H9 (cell line): ENCODE measurements around the gene STKLD1. TPM values are rescaled to one million over a fixed set of nuclear protein-coding genes. Genes with fewer than 3 reads are reported as not detected.

Experiments used
- DNase-seq: peaks from one replicate; pipeline ENCODE4 v3.0.0-alpha.2; 2017
- H2AFZ ChIP-seq: one replicate; pipeline ENCODE4 v1.6.1; 2013; ENCODE audit warnings: mild to moderate bottlenecking, low read length, control low read depth, moderate library complexity
- H2AK5ac ChIP-seq: 2 replicates; pipeline ENCODE4 v1.6.1; 2013; ENCODE audit warnings: low read length, control low read depth, mixed read lengths; ENCODE audit not compliant: insufficient read length
- H2BK120ac ChIP-seq: one replicate; pipeline ENCODE4 v1.6.1; 2013; ENCODE audit warnings: low read depth, mild to moderate bottlenecking, low read length, control low read depth, inconsistent platforms; ENCODE audit not compliant: poor library complexity, severe bottlenecking
- H2BK12ac ChIP-seq: 2 replicates; pipeline ENCODE4 v1.6.1; 2013; ENCODE audit warnings: low read length, control low read depth, mixed read lengths, low read depth; ENCODE audit not compliant: insufficient read length
- H2BK15ac ChIP-seq: 2 replicates; pipeline ENCODE4 v1.6.1; 2013; ENCODE audit warnings: low read depth, low read length, control low read depth
- H2BK20ac ChIP-seq: one replicate; pipeline ENCODE4 v1.6.1; 2013; ENCODE audit warnings: low read depth, mild to moderate bottlenecking, low read length, control low read depth, inconsistent platforms; ENCODE audit not compliant: poor library complexity, severe bottlenecking
- H2BK5ac ChIP-seq: 2 replicates; pipeline ENCODE4 v1.6.1; 2013; ENCODE audit warnings: low read length, control low read depth, mixed read lengths; ENCODE audit not compliant: insufficient read length
- H3K14ac ChIP-seq: 2 replicates; pipeline ENCODE4 v1.6.1; 2013; ENCODE audit warnings: low read length, control low read depth; ENCODE audit not compliant: insufficient read depth
- H3K18ac ChIP-seq: 2 replicates; pipeline ENCODE4 v1.6.1; 2013; ENCODE audit warnings: low read depth, mild to moderate bottlenecking, mixed read lengths, low read length, control low read depth; ENCODE audit not compliant: insufficient read length
- H3K23ac ChIP-seq: 2 replicates; pipeline ENCODE4 v1.6.1; 2013; ENCODE audit warnings: low read length, control low read depth, mixed read lengths, low read depth; ENCODE audit not compliant: insufficient read length
- H3K23me2 ChIP-seq: 2 replicates; pipeline ENCODE4 v1.6.1; 2013; ENCODE audit warnings: low read depth, mild to moderate bottlenecking, mixed read lengths, low read length, control low read depth; ENCODE audit not compliant: insufficient read length, poor library complexity, severe bottlenecking
- H3K27ac ChIP-seq: 2 replicates; pipeline ENCODE4 v1.5.1; 2013; ENCODE audit warnings: low read length, control low read depth, mixed read lengths, low read depth; ENCODE audit not compliant: insufficient read length
- H3K27me3 ChIP-seq: 2 replicates; pipeline ENCODE4 v1.6.1; 2013; ENCODE audit warnings: low read length, control low read depth, inconsistent platforms; ENCODE audit not compliant: insufficient read depth
- H3K4ac ChIP-seq: 2 replicates; pipeline ENCODE4 v1.6.1; 2013; ENCODE audit warnings: low read depth, mild to moderate bottlenecking, control low read depth, inconsistent platforms, low read length, moderate library complexity
- H3K4me1 ChIP-seq: 2 replicates; pipeline ENCODE4 v1.6.1; 2013; ENCODE audit warnings: low read length, control low read depth, inconsistent platforms; ENCODE audit not compliant: insufficient read depth
- H3K4me2 ChIP-seq: 2 replicates; pipeline ENCODE4 v1.6.1; 2013; ENCODE audit warnings: low read length, control low read depth, mixed read lengths; ENCODE audit not compliant: insufficient read length, insufficient read depth
- H3K56ac ChIP-seq: 2 replicates; pipeline ENCODE4 v1.6.1; 2013; ENCODE audit warnings: low read depth, mild to moderate bottlenecking, mixed read lengths, low read length, control low read depth; ENCODE audit not compliant: insufficient read length
- H3K79me1 ChIP-seq: 2 replicates; pipeline ENCODE4 v1.6.1; 2013; ENCODE audit warnings: low read depth, mild to moderate bottlenecking, moderate library complexity, low read length, control low read depth, inconsistent platforms; ENCODE audit not compliant: insufficient read depth, poor library complexity, severe bottlenecking
- H3K79me2 ChIP-seq: 2 replicates; pipeline ENCODE4 v1.6.1; 2013; ENCODE audit warnings: low read length, control low read depth, inconsistent platforms; ENCODE audit not compliant: insufficient read depth
- H3K9ac ChIP-seq: 2 replicates; pipeline ENCODE4 v1.6.1; 2013; ENCODE audit warnings: low read length, control low read depth, mixed read lengths; ENCODE audit not compliant: insufficient read length; ENCODE audit errors: extremely low read depth
- H3K9me3 ChIP-seq: one replicate; pipeline ENCODE4 v1.6.1; 2013; ENCODE audit warnings: low read depth, low read length, inconsistent platforms; ENCODE audit not compliant: control insufficient read depth
- H3T11ph ChIP-seq: one replicate; pipeline ENCODE4 v1.6.1; 2013; ENCODE audit warnings: mild to moderate bottlenecking, low read length, control low read depth, inconsistent platforms
- H4K20me1 ChIP-seq: one replicate; pipeline ENCODE4 v1.6.1; 2013; ENCODE audit not compliant: control insufficient read depth, insufficient read length, insufficient read depth
- H4K5ac ChIP-seq: 2 replicates; pipeline ENCODE4 v1.6.1; 2013; ENCODE audit warnings: low read depth, mild to moderate bottlenecking, mixed read lengths, low read length, control low read depth; ENCODE audit not compliant: insufficient read length
- H4K8ac ChIP-seq: replicated peaks from 2 replicates; pipeline ENCODE4 v1.6.1; 2013; ENCODE audit warnings: low read length, control low read depth, mixed read lengths, low read depth; ENCODE audit not compliant: insufficient read length
- H4K91ac ChIP-seq: 2 replicates; pipeline ENCODE4 v1.6.1; 2013; ENCODE audit warnings: low read depth, mild to moderate bottlenecking, moderate library complexity, mixed read lengths, low read length, control low read depth; ENCODE audit not compliant: insufficient read length
- H3K27ac Mint-ChIP-seq, 3 experiments: 2 replicates in 2 of 3; 3 replicates in 1 of 3; pipeline ENCODE4 v1.8.0; 2020 to 2021; ENCODE audit warnings: mixed read lengths in 3 of 3, mild to moderate bottlenecking in 1 of 3, moderate library complexity in 1 of 3
- H3K27me3 Mint-ChIP-seq: 2 replicates; pipeline ENCODE4 v1.8.0; 2021; ENCODE audit warnings: low read depth, mild to moderate bottlenecking, moderate library complexity, mixed read lengths
- H3K36me3 Mint-ChIP-seq, 3 experiments: 2 replicates in 2 of 3; 3 replicates in 1 of 3; pipeline ENCODE4 v1.8.0; 2020 to 2021; ENCODE audit warnings: low read depth in 3 of 3, mixed read lengths in 3 of 3; ENCODE audit not compliant: insufficient read depth in 1 of 3
- H3K4me1 Mint-ChIP-seq, 2 experiments: 2 replicates each; pipeline ENCODE4 v1.8.0; 2020; ENCODE audit warnings: mixed read lengths in 2 of 2
- H3K4me3 Mint-ChIP-seq, 2 experiments: 2 replicates in 1 of 2; 3 replicates in 1 of 2; pipeline ENCODE4 v1.8.0; 2020 to 2021; ENCODE audit warnings: mild to moderate bottlenecking in 2 of 2, mixed read lengths in 2 of 2, moderate library complexity in 1 of 2
- H3K9me3 Mint-ChIP-seq, 2 experiments: 2 replicates in 1 of 2; 3 replicates in 1 of 2; pipeline ENCODE4 v1.8.0; 2020; ENCODE audit warnings: mild to moderate bottlenecking in 2 of 2, mixed read lengths in 2 of 2, moderate library complexity in 1 of 2
- CTCF ChIP-seq: fragments of 200-600 bp; sonication (generic); conservative IDR thresholded peaks from 3 replicates; pipeline ENCODE4 v1.8.0; 2021; ENCODE audit warnings: antibody characterized with exemption, mild to moderate bottlenecking
- WGBS: extraction: QIAGEN DNeasy Blood & Tissue Kit; methylation state at CpG from one replicate; pipeline ENCODE4 v1.1.7; 2013; ENCODE audit warnings: missing lambda C conversion rate, low lambda C conversion rate, mixed read lengths; ENCODE audit not compliant: insufficient read length; ENCODE audit errors: extremely low coverage; 5-methylcytosine and 5-hydroxymethylcytosine counted together
- total RNA-seq: library from RNA; stranded (reverse); gene quantifications from 2 replicates; pipeline ENCODE4 v1.2.1, GENCODE V29; 2021

Gene STKLD1
- total RNA-seq, 1 experiment from 2014 or later: 0.57 TPM

- Histone ChIP-seq H3K27me3 (no peaks in the 10 kb centered on the region), H3K4me2 (no peak overlapping the region), H4K5ac (no peak overlapping the region), H2AFZ (no peak overlapping the region), H4K91ac (no peak overlapping the region), H3K79me2 (no peaks in the 10 kb centered on the region; the same call in 1 of the 2 replicates), H4K20me1 (no peaks in the 10 kb centered on the region), H3K4me1 (no peaks in the 10 kb centered on the region), H2BK5ac (no peak overlapping the region), H3K18ac (no peak overlapping the region), H2AK5ac (no peak overlapping the region), H2BK12ac (no peak overlapping the region), H2BK20ac (no peak overlapping the region), H4K8ac (no peak overlapping the region), H2BK15ac (no peak overlapping the region), H3K14ac (no peak overlapping the region), H3T11ph (no peak overlapping the region), H3K56ac (no peak overlapping the region), H3K4ac (no peak overlapping the region), H2BK120ac (no peak overlapping the region), H3K23me2 (peaks cover 10% of the 10 kb centered on the region), H3K27ac (no peak overlapping the region), H3K23ac (no peak overlapping the region), H3K9me3 (no peaks in the 10 kb centered on the region), H3K9ac (no peak overlapping the region), H3K79me1 (peaks cover 3% of the 10 kb centered on the region)
- no CpG with 5 or more reads among the region's 21 CpGs for WGBS
- H3K36me3 Mint-ChIP-seq: peaks cover 23 to 77% (median 72%) of the 10 kb centered on the region in 3 experiments; a peak in 6 of 7 replicates
- no peak for TF ChIP-seq CTCF
- H3K27me3 Mint-ChIP-seq: no peaks in the 10 kb centered on the region; the same call in 1 of the 2 replicates
- H3K4me3 Mint-ChIP-seq: no peak overlapping the region
- H3K4me1 Mint-ChIP-seq: peaks cover 8 to 10% of the 10 kb centered on the region in 2 experiments
- DNase-seq: no peak
- peak overlapping the region in 1 of 3 experiments; percentile 62; a peak in 2 of 7 replicates for H3K27ac Mint-ChIP-seq
- H3K9me3 Mint-ChIP-seq: no peaks in the 10 kb centered on the region
Measured at GRCh38 chr9:133360400-133361393, 15.5 kb upstream of the STKLD1 start.
